Measurements from ENCODE around the gene LILRA6.
A peak's percentile ranks its signal among the peaks of the same experiment; 100 is the strongest.
"Not testable (repeated sequence)": the region's sequence is repeated elsewhere in the genome, so short reads cannot be mapped to it uniquely, and the experiment has no call there.

Gene LILRA6

DNA sequence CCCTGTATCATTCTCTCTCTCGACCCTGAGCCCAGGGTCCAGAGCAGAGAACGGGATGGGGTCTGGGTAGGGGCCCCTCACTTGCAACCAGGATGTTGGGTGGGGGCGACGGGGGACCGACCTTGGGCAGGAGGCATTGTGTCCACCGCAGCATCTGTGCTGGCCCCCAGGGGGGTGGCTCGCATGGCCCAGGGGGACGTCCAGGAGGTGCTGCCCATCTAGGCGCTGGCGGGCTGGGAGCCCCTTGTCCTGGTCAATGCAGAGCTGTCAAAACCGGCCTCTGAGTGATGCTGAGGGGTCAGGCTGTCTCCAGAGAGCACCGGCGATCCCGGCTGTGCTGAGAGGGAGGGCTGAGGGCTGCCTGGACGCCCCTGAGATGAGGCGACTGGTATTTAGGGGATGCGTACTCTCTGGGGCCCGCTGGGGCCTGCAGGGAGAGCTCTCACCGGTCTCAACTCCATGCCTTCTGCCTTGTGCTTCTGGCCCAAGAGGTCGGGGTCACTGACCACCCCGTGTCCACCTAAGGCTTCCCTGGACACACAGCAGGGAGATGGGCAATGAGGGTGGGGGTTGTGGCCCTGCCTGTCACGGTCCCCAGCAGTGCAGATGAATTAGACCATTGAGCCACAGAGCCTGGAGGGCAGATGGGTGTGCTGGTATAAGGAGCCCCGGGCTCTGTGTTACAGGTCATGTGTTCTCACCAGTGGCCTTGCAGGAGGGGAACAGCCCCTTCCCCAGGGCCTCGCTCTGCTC is 33.4 kb downstream of the LILRA6 start:
- no peak overlapping the region for H3K9ac ChIP-seq (ENCODE audit: insufficient read length)
- no peaks in the 10 kb centered on the region for H3K9me3 ChIP-seq (ENCODE audit: low read depth, low read length)
- H3K4me3 ChIP-seq, result no peak overlapping the region
- TF ChIP-seq EZH2 (IDR thresholded peaks at IDR 0.05) (no peak), POLR2AphosphoS5 (IDR thresholded peaks at IDR 0.05; ENCODE audit: borderline replicate concordance, low read depth, low read length) (peak; percentile 7; the same call in 1 of the 2 replicates), FOXP2 (optimal IDR thresholded peaks at IDR 0.05; ENCODE audit: control extremely low read depth, extremely low read length, insufficient read depth) (no peak)
- DNase-seq (ENCODE audit: low read depth, low spot score), result no peak
- H3K27ac ChIP-seq, result peak overlapping the region; percentile 68; the same call in 1 of the 2 replicates
- peaks cover 42% of the 10 kb centered on the region for H3K36me3 ChIP-seq (ENCODE audit: insufficient read depth, low read length)

DNA sequence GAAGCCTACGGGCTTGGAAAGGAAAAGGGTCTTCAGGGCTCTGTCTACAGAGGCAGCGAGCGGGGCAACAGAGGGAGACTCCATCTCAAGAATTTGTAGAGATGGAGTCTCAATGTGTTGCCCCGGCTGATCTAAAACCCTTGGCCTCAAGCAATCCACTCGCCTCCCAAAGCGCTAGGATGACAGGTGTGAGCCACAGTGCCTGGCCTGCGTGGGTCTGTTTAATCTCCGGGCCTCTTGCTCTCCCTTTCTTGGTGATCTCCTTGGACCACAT is 33.9 kb downstream of the LILRA6 start:
- Histone ChIP-seq H3K27ac (peak overlapping the region; percentile 68; the same call in 1 of the 2 replicates), H3K9ac (ENCODE audit: insufficient read length) (no peak overlapping the region), H3K4me3 (no peak overlapping the region), H3K9me3 (ENCODE audit: low read depth, low read length) (no peaks in the 10 kb centered on the region), H3K36me3 (ENCODE audit: insufficient read depth, low read length) (peaks cover 47% of the 10 kb centered on the region)
- TF ChIP-seq POLR2AphosphoS5 (IDR thresholded peaks at IDR 0.05; ENCODE audit: borderline replicate concordance, low read depth, low read length), result peak; percentile 40; the same call in 1 of the 2 replicates
- no peak for TF ChIP-seq FOXP2 (optimal IDR thresholded peaks at IDR 0.05; ENCODE audit: control extremely low read depth, extremely low read length, insufficient read depth)
- no peak for DNase-seq (ENCODE audit: low read depth, low spot score)

- no peak overlapping the region for H3K4me3 ChIP-seq
- peak overlapping the region; percentile 68; the same call in 1 of the 2 replicates for H3K27ac ChIP-seq
- TF ChIP-seq POLR2AphosphoS5 (IDR thresholded peaks at IDR 0.05; ENCODE audit: borderline replicate concordance, low read depth, low read length), result peak; percentile 6; the same call in 1 of the 2 replicates
- no peak for TF ChIP-seq FOXP2 (optimal IDR thresholded peaks at IDR 0.05; ENCODE audit: control extremely low read depth, extremely low read length, insufficient read depth)
- peaks cover 52% of the 10 kb centered on the region for H3K36me3 ChIP-seq (ENCODE audit: insufficient read depth, low read length)
- no peak for DNase-seq (ENCODE audit: low read depth, low spot score)
- no peaks in the 10 kb centered on the region for H3K9me3 ChIP-seq (ENCODE audit: low read depth, low read length)
- H3K9ac ChIP-seq (ENCODE audit: insufficient read length), result no peak overlapping the region
Observed at GRCh38 chr19:54207983-54208783, 34.4 kb downstream of the LILRA6 start.

- Histone ChIP-seq H3K9ac (ENCODE audit: insufficient read length) (no peak overlapping the region), H3K9me3 (ENCODE audit: low read depth, low read length) (no peaks in the 10 kb centered on the region), H3K4me3 (no peak overlapping the region), H3K27ac (peak overlapping the region; percentile 68; the same call in 1 of the 2 replicates), H3K36me3 (ENCODE audit: insufficient read depth, low read length) (peaks cover 58% of the 10 kb centered on the region)
- DNase-seq (ENCODE audit: low read depth, low spot score), result no peak
- no peak for TF ChIP-seq POLR2AphosphoS5 (IDR thresholded peaks at IDR 0.05; ENCODE audit: borderline replicate concordance, low read depth, low read length)
Observed at GRCh38 chr19:54207676-54207982, 35.0 kb downstream of the LILRA6 start.

GRCh38 chr19:54207193-54207592 is 35.4 kb downstream of the LILRA6 start:
- DNase-seq (ENCODE audit: low read depth, low spot score), result not testable (repeated sequence)

GRCh38 chr19:54206831-54207177 is 35.8 kb downstream of the LILRA6 start:
- no peak overlapping the region for H3K27ac ChIP-seq
- peaks cover 66% of the 10 kb centered on the region for H3K36me3 ChIP-seq (ENCODE audit: insufficient read depth, low read length)
- no peaks in the 10 kb centered on the region for H3K9me3 ChIP-seq (ENCODE audit: low read depth, low read length)
- DNase-seq (ENCODE audit: low read depth, low spot score), result no peak
- TF ChIP-seq POLR2AphosphoS5 (IDR thresholded peaks at IDR 0.05; ENCODE audit: borderline replicate concordance, low read depth, low read length) (no peak), EZH2 (IDR thresholded peaks at IDR 0.05) (no peak), FOXP2 (optimal IDR thresholded peaks at IDR 0.05; ENCODE audit: control extremely low read depth, extremely low read length, insufficient read depth) (no peak)
- H3K9ac ChIP-seq (ENCODE audit: insufficient read length), result no peak overlapping the region
- no peak overlapping the region for H3K4me3 ChIP-seq

More at GRCh38 chr19:54207193-54207592, 35.4 kb downstream of the LILRA6 start:
- 0 out of 2 replicates have a peak, but pooled peaks have one; percentile 6 for TF ChIP-seq POLR2AphosphoS5 (IDR thresholded peaks at IDR 0.05; ENCODE audit: borderline replicate concordance, low read depth, low read length)
- not testable (repeated sequence) for H3K9ac ChIP-seq (ENCODE audit: insufficient read length); H3K9me3 ChIP-seq (ENCODE audit: low read depth, low read length); H3K27ac ChIP-seq; H3K4me3 ChIP-seq
- peaks cover 62% of the 10 kb centered on the region for H3K36me3 ChIP-seq (ENCODE audit: insufficient read depth, low read length)

GRCh38 chr19:54206030-54206830 is 36.4 kb downstream of the LILRA6 start:
- H3K27ac ChIP-seq, result no peak overlapping the region
- no peaks in the 10 kb centered on the region for H3K9me3 ChIP-seq (ENCODE audit: low read depth, low read length)
- peaks cover 72% of the 10 kb centered on the region for H3K36me3 ChIP-seq (ENCODE audit: insufficient read depth, low read length)
- H3K9ac ChIP-seq (ENCODE audit: insufficient read length), result no peak overlapping the region
- TF ChIP-seq POLR2AphosphoS5 (IDR thresholded peaks at IDR 0.05; ENCODE audit: borderline replicate concordance, low read depth, low read length), result no peak
- TF ChIP-seq EZH2 (IDR thresholded peaks at IDR 0.05), result no peak
- DNase-seq (ENCODE audit: low read depth, low spot score), result no peak
- H3K4me3 ChIP-seq, result no peak overlapping the region

- Histone ChIP-seq H3K9ac (ENCODE audit: insufficient read length) (peak overlapping the region; percentile 34), H3K27ac (peak overlapping the region; percentile 5; the same call in 1 of the 2 replicates), H3K36me3 (ENCODE audit: insufficient read depth, low read length) (peaks cover 75% of the 10 kb centered on the region), H3K4me3 (peak overlapping the region; percentile 32; the same call in 1 of the 2 replicates), H3K9me3 (ENCODE audit: low read depth, low read length) (no peaks in the 10 kb centered on the region)
- TF ChIP-seq EZH2 (IDR thresholded peaks at IDR 0.05) (no peak), FOXP2 (optimal IDR thresholded peaks at IDR 0.05; ENCODE audit: control extremely low read depth, extremely low read length, insufficient read depth) (no peak), POLR2AphosphoS5 (IDR thresholded peaks at IDR 0.05; ENCODE audit: borderline replicate concordance, low read depth, low read length) (no peak; the same call in 1 of the 2 replicates)
- DNase-seq (ENCODE audit: low read depth, low spot score), result no peak
Observed at GRCh38 chr19:54204767-54205468, 37.7 kb downstream of the LILRA6 start.
